ENCODE data around the gene CCDC187. TPM values are rescaled to one million over a fixed set of nuclear protein-coding genes. Genes with fewer than 3 reads are reported as not detected.

The CCDC187 gene
- total RNA-seq, 1 donor from 2014 or later: 0.69 TPM

DNA sequence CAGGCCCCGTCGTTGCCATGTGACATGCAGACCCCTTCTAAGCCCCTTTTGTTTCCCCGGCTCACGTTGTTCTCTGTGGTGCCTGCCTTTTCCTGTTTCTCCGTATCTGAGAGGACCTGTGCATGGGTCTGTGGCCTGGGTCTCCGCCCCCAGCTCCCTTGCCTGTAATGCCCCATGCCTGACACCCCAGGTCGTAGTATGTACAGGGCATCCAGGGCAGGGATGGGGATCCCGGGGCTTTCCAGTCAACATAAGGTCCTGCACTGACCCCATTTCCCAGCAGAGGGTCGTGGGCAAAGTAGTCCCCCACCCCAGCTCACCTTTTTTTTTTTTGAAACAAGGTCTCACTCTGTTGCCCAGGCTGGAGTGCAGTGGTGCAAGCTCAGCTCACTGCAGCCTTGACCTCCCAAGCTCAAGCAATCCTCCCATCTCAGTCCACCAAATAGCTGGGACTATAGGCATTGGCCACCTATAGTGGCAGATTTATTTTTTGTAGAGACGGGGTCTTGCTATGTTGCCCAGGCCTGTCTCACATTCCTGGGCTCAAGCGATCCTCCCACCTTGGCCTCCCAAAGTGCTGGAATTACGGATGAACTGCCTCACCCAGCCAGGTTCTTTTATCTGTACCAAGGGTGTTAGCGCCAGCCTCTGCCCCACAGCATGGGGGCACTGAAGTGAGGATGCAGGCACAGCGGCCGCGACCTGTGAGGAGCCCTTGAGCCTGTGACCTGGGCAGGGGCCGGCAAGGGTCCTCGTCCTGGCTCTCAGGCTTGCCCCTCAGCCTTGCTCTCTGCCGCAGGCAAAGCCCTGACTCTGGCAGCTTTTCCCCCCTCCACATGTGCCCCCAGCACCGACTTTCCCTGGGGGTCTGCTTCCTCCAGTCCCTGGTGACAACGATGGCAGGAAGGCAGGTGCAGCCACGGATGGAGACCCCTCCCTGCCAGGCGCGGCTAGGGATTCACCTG, 39.2 kb downstream of the CCDC187 start:
- Mint-ChIP-seq H3K27ac (no peak overlapping the region), H3K4me1 (peaks cover 11% of the 10 kb centered on the region), H3K4me3 (no peak overlapping the region), H3K36me3 (ENCODE audit: low read depth) (no peaks in the 10 kb centered on the region), H3K27me3 (peaks cover 2% of the 10 kb centered on the region), H3K9me3 (no peaks in the 10 kb centered on the region)
- ATAC-seq (ENCODE audit: low read depth) (no peak), DNase-seq (no peak)
- ChIA-PET POLR2A (no interaction called here), CTCF (no interaction called here)
- intact Hi-C loops (cut with micrococcal nuclease): loop anchor here (5.0 kb wide), 1 partner anchor 302 kb away; the partner anchor contains the start of gene UBAC1
- TF ChIP-seq, protein P1, sequence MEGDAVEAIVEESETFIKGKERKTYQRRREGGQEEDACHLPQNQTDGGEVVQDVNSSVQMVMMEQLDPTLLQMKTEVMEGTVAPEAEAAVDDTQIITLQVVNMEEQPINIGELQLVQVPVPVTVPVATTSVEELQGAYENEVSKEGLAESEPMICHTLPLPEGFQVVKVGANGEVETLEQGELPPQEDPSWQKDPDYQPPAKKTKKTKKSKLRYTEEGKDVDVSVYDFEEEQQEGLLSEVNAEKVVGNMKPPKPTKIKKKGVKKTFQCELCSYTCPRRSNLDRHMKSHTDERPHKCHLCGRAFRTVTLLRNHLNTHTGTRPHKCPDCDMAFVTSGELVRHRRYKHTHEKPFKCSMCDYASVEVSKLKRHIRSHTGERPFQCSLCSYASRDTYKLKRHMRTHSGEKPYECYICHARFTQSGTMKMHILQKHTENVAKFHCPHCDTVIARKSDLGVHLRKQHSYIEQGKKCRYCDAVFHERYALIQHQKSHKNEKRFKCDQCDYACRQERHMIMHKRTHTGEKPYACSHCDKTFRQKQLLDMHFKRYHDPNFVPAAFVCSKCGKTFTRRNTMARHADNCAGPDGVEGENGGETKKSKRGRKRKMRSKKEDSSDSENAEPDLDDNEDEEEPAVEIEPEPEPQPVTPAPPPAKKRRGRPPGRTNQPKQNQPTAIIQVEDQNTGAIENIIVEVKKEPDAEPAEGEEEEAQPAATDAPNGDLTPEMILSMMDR (IDR thresholded peaks at IDR 0.05): no peak

DNA sequence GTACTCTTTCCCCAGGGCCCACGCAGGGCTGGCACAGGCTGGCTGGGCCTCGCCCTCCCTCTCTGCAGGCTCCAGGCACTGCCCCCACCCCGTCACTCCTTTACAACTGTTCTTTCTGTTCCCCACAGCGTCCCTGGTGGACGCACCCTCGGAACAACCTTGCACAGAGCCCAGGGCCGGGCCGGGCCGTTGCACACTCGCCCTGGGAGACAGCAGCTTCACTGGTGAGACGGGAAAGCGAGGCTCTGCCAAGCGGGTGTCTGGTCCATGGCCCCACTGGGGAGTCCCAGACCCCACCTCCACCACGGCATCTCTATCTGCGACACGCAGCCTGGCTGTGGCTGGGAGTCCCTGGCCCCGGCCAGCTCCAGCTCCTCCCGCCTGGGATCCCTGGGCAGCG, 39.9 kb downstream of the CCDC187 start:
- Mint-ChIP-seq H3K27me3 (peaks cover 2% of the 10 kb centered on the region), H3K4me3 (no peak overlapping the region), H3K4me1 (peaks cover 11% of the 10 kb centered on the region), H3K36me3 (ENCODE audit: low read depth) (no peaks in the 10 kb centered on the region), H3K27ac (no peak overlapping the region), H3K9me3 (no peaks in the 10 kb centered on the region)
- CTCF ChIA-PET: no interaction called here
- POLR2A ChIA-PET: no interaction called here
- ATAC-seq (ENCODE audit: low read depth) (no peak), DNase-seq (no peak)
- TF ChIP-seq, protein P1 (IDR thresholded peaks at IDR 0.05): no peak
- intact Hi-C loops (cut with micrococcal nuclease): no loop called here

DNA sequence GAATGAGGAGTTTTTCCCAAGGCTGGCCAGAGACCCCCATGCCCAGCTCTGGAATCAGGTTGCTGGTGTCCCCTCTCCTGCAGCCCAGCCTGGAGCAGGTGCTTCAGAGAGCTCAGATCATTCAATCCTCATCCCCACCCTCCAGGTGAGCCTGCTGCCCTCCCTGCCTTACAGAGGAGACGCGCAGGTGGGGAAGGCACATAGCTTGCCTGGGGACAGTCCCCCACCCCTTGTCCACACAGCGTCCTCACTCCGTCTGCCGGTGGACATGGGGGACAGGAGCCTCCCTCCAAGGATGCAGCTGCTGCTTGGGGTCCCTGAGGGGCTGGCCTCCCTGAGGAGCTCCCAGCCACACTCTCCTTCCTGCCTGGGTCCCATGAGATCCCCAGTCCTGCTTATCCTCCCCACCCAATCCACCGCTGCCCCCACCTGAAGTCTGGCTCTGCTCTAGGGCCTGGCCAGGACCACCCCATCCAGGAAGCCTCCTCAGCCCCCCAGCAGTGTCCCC, 41.2 kb downstream of the CCDC187 start:
- Mint-ChIP-seq H3K4me3 (no peak overlapping the region), H3K9me3 (no peaks in the 10 kb centered on the region), H3K36me3 (ENCODE audit: low read depth) (no peaks in the 10 kb centered on the region), H3K4me1 (peaks cover 10% of the 10 kb centered on the region), H3K27ac (no peak overlapping the region), H3K27me3 (peaks cover 2% of the 10 kb centered on the region)
- DNase-seq (no peak), ATAC-seq (ENCODE audit: low read depth) (no peak)
- TF ChIP-seq, protein P1 (IDR thresholded peaks at IDR 0.05): no peak
- POLR2A ChIA-PET: interaction anchor here (0.5 kb wide), 1 partner anchor 119 kb away, joined by 4 read pairs; no protein-coding TSS in a partner anchor
- intact Hi-C loops (cut with micrococcal nuclease): no loop called here
- CTCF ChIA-PET: no interaction called here

DNA sequence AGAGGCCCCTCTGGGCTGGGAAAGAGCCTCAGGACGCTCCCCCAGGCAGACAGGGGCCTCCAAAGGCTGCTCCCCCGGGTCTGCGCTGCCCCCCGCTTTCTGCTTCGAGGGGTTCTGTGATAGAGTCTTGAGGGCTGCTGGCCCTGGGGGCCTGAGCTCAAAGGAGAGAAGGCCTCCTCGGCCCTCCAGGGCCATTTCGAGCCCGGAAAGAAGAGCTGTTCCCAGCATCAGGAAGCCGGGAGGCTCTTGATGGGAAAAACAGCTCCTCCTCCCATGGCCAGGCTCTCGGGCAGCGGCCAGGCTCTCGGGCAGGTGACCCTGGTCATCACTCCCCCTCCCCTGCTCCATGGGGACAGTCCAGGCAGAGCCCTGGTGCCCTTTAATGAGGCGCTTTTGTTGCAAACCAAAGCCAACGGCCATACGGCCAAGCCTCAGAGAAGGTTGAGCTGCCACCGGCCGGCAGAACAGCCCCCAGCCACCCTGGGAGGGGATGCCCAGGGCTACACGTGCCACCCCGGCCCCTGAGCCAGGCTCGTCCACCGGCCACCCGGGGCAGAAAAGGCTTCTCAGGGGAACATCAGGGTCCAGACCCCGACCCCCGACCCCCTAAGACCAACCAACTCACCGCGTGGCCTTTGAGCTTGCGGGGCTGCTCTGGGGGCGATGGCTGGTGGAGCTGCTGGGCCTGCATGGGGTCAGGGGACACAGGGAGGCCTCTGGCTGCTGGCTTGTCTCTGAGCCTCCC, 42.0 kb downstream of the CCDC187 start:
- H3K4me1 Mint-ChIP-seq: peaks cover 4% of the 10 kb centered on the region
- CTCF ChIA-PET: interaction anchor here (1.5 kb wide), 1 partner anchor 22 kb away, joined by 3 read pairs; no protein-coding TSS in a partner anchor
- DNase-seq (no peak), ATAC-seq (ENCODE audit: low read depth) (no peak)
- H3K4me3 Mint-ChIP-seq: no peak overlapping the region
- intact Hi-C loops (cut with micrococcal nuclease): no loop called here
- H3K36me3 Mint-ChIP-seq (ENCODE audit: low read depth): no peaks in the 10 kb centered on the region
- TF ChIP-seq, protein P1 (IDR thresholded peaks at IDR 0.05): no peak
- no peak overlapping the region for H3K27ac Mint-ChIP-seq
- no peaks in the 10 kb centered on the region for H3K9me3 Mint-ChIP-seq
- POLR2A ChIA-PET: interaction anchor here (0.5 kb wide), 1 partner anchor 118 kb away, joined by 4 read pairs; no protein-coding TSS in a partner anchor
- H3K27me3 Mint-ChIP-seq: peaks cover 2% of the 10 kb centered on the region

Measured in activated B cell treated with CpG ODN at 0.5 μM for 24 hours (primary cell).